GM12878 (cell line): ENCODE measurements around the gene CYB5D1.

Source experiments
- CHD2 ChIP-seq: IDR thresholded peaks from 2 replicates; pipeline ENCODE4 v1.6.1; 2011; ENCODE audit warnings: low read depth, low read length, improper control_type of control experiment, borderline replicate concordance
- CTCF ChIP-seq, 3 experiments: IDR thresholded peaks in 2 of 3; conservative IDR thresholded peaks in 1 of 3; 2 replicates each; pipeline ENCODE4 v1.5.1; 2011; ENCODE audit warnings: low read depth in 3 of 3, low read length in 3 of 3, mild to moderate bottlenecking in 3 of 3, control low read depth in 2 of 3, moderate library complexity in 2 of 3, inconsistent platforms in 1 of 3, mixed read lengths in 1 of 3; ENCODE audit not compliant: control insufficient read depth in 2 of 3, insufficient read depth in 1 of 3; ENCODE audit errors: extremely low read depth in 1 of 3
- EZH2 ChIP-seq: IDR thresholded peaks from 2 replicates; pipeline ENCODE4 v1.6.1; 2012; ENCODE audit warnings: low read depth, mild to moderate bottlenecking, control low read depth, inconsistent platforms, low read length, borderline replicate concordance; ENCODE audit not compliant: control insufficient read depth
- MXI1 ChIP-seq: fragments of 150-350 bp; IDR thresholded peaks from 2 replicates; pipeline ENCODE4 v1.6.1; 2011; ENCODE audit warnings: low read depth, mild to moderate bottlenecking, inconsistent platforms, low read length, improper control_type of control experiment
- PAX5 ChIP-seq: IDR thresholded peaks from 2 replicates; pipeline ENCODE4 v1.6.1; 2011; ENCODE audit warnings: low read depth, low read length, borderline replicate concordance
- POLR2A ChIP-seq: IDR thresholded peaks from 2 replicates; pipeline ENCODE4 v1.6.1; 2011; ENCODE audit warnings: low read depth, mild to moderate bottlenecking, low read length
- POLR2AphosphoS5 ChIP-seq: IDR thresholded peaks from 2 replicates; pipeline ENCODE4 v1.6.1; 2011; ENCODE audit warnings: mild to moderate bottlenecking, low read length, inconsistent platforms
- SIN3A ChIP-seq: IDR thresholded peaks from 2 replicates; pipeline ENCODE4 v1.6.1; 2012; ENCODE audit warnings: low read depth, low read length, improper control_type of control experiment
- TBL1XR1 ChIP-seq: IDR thresholded peaks from 2 replicates; pipeline ENCODE4 v1.6.1; 2012; ENCODE audit warnings: low read depth, low read length, improper control_type of control experiment
- USF1 ChIP-seq: IDR thresholded peaks from 2 replicates; pipeline ENCODE4 v1.6.1; 2011; ENCODE audit warnings: borderline replicate concordance, low read depth, mild to moderate bottlenecking, moderate library complexity, mixed read lengths, low read length; ENCODE audit not compliant: insufficient read depth; ENCODE audit errors: extremely low read length
- ZNF24 ChIP-seq: fragments of 450-650 bp; IDR thresholded peaks from 2 replicates; pipeline ENCODE4 v1.6.1; 2017; ENCODE audit warnings: antibody characterized with exemption, mild to moderate bottlenecking

- TF ChIP-seq POLR2AphosphoS5 (no peak; the same call in 1 of the 2 replicates), POLR2A (no peak; the same call in 1 of the 2 replicates), CTCF (IDR thresholded peaks at IDR 0.05 in 2 of 3, conservative IDR thresholded peaks at IDR 0.05 in 1 of 3; ENCODE audit: control insufficient read depth in 2 of 3, extremely low read depth in 1 of 3, insufficient read depth in 1 of 3, low read depth in 3 of 3, low read length in 3 of 3) (no peak), EZH2 (no peak), ZNF24 (no peak), CHD2 (no peak), PAX5 (no peak), TBL1XR1 (no peak), SIN3A (no peak), USF1 (no peak), MXI1 (no peak)
These were observed 30.5 kb downstream of the CYB5D1 start, which contains the start of gene CHD3 for GRCh38 chr17:7888184-7888920.
